Endodermal cell (in vitro differentiated cells): ENCODE measurements around the gene TLNRD1. TPM values are rescaled to one million over a fixed set of nuclear protein-coding genes. Genes with fewer than 3 reads are reported as not detected.
A peak's percentile ranks its signal among the peaks of the same experiment; 100 is the strongest.

ENCODE experiments used
- DNase-seq: peaks from one replicate; pipeline ENCODE4 v3.0.0-alpha.2; 2017
- H3K27ac ChIP-seq: 2 replicates; pipeline ENCODE4 v1.5.1; 2013; ENCODE audit warnings: mild to moderate bottlenecking, low read depth, low read length, moderate library complexity
- H3K27me3 ChIP-seq: 2 replicates; pipeline ENCODE4 v1.6.1; 2013; ENCODE audit warnings: mild to moderate bottlenecking, low read length, moderate library complexity; ENCODE audit not compliant: insufficient read depth, control insufficient read depth, poor library complexity, severe bottlenecking
- H3K36me3 ChIP-seq: 2 replicates; pipeline ENCODE4 v1.7.0; 2013; ENCODE audit warnings: mild to moderate bottlenecking, low read length, moderate library complexity; ENCODE audit not compliant: control insufficient read depth, insufficient read depth
- H3K4me1 ChIP-seq: one replicate; pipeline ENCODE4 v1.7.0; 2013; ENCODE audit warnings: low read length; ENCODE audit not compliant: control insufficient read depth, insufficient read depth
- H3K4me3 ChIP-seq: 2 replicates; pipeline ENCODE4 v1.5.1; 2013; ENCODE audit warnings: mild to moderate bottlenecking, low read length, moderate library complexity
- H3K9ac ChIP-seq: 2 replicates; pipeline ENCODE4 v1.6.1; 2013; ENCODE audit warnings: mild to moderate bottlenecking, low read length, moderate library complexity; ENCODE audit not compliant: poor library complexity, severe bottlenecking; ENCODE audit errors: extremely low read depth
- H3K9me3 ChIP-seq: 2 replicates; pipeline ENCODE4 v1.6.1; 2013; ENCODE audit warnings: mild to moderate bottlenecking, low read length, moderate library complexity; ENCODE audit not compliant: control insufficient read depth
- H3K27ac Mint-ChIP-seq: 2 replicates; pipeline ENCODE4 v1.8.0; 2020; ENCODE audit warnings: mixed read lengths
- H3K27me3 Mint-ChIP-seq: 2 replicates; pipeline ENCODE4 v1.8.0; 2021; ENCODE audit warnings: mild to moderate bottlenecking, mixed read lengths; ENCODE audit not compliant: insufficient read depth
- H3K36me3 Mint-ChIP-seq: 2 replicates; pipeline ENCODE4 v1.8.0; 2020; ENCODE audit warnings: low read depth, mixed read lengths
- H3K4me1 Mint-ChIP-seq: 2 replicates; pipeline ENCODE4 v1.8.0; 2020; ENCODE audit warnings: mixed read lengths
- H3K4me3 Mint-ChIP-seq: 2 replicates; pipeline ENCODE4 v1.8.0; 2020; ENCODE audit warnings: mild to moderate bottlenecking, moderate library complexity, mixed read lengths
- H3K9me3 Mint-ChIP-seq: 2 replicates; pipeline ENCODE4 v1.8.0; 2020; ENCODE audit warnings: mild to moderate bottlenecking, mixed read lengths
- CTCF ChIP-seq: fragments of 200-600 bp; sonication (generic); conservative IDR thresholded peaks from 2 replicates; pipeline ENCODE4 v1.5.0; 2021; ENCODE audit warnings: antibody characterized with exemption, mild to moderate bottlenecking
- WGBS, 2 experiments: methylation state at CpG; one replicate each; pipeline versions ENCODE4 v1.1.5 to v1.1.7; 2013; ENCODE audit warnings: missing lambda C conversion rate in 2 of 2, mixed read lengths in 1 of 2; ENCODE audit not compliant: insufficient coverage in 1 of 2, insufficient read length in 1 of 2; 5-methylcytosine and 5-hydroxymethylcytosine counted together
- total RNA-seq, 2 donors: library from RNA; stranded (reverse); fragmentation: NEBNext Ultra II Directional in 1 of 2; extraction: Animal tissue kit (Norgen Biotek cat#: 25700) in 1 of 2; gene quantifications; 2 replicates in 1 of 2; 3 replicates in 1 of 2; pipeline ENCODE4 v1.2.1, GENCODE V29; 2021

Gene TLNRD1
- total RNA-seq, 2 donors from 2014 or later: 25.1 to 28.2 TPM

- Histone ChIP-seq H3K27me3 (no peaks in the 10 kb centered on the region), H3K9me3 (no peaks in the 10 kb centered on the region), H3K4me3 (no peak overlapping the region), H3K27ac (no peak overlapping the region), H3K9ac (no peak overlapping the region), H3K4me1 (no peaks in the 10 kb centered on the region), H3K36me3 (peaks cover 61% of the 10 kb centered on the region)
- H3K9me3 Mint-ChIP-seq: no peaks in the 10 kb centered on the region
- peaks cover 49% of the 10 kb centered on the region for H3K36me3 Mint-ChIP-seq
- no peaks in the 10 kb centered on the region for H3K27me3 Mint-ChIP-seq
- DNase-seq: no peak
- no peak overlapping the region for H3K4me3 Mint-ChIP-seq
- TF ChIP-seq CTCF: no peak
- H3K27ac Mint-ChIP-seq: peak overlapping the region; percentile 23
- H3K4me1 Mint-ChIP-seq: peaks cover 25% of the 10 kb centered on the region
- WGBS, 2 experiments: 91 to 100% methylated on average over 2 to 4 of the region's 4 CpGs
Observed at GRCh38 chr15:80976851-80977250, 23.9 kb upstream of the TLNRD1 start.

GRCh38 chr15:80977627-80978036 is 23.1 kb upstream of the TLNRD1 start:
- peak; percentile 93 for DNase-seq
- no peaks in the 10 kb centered on the region for H3K4me1 ChIP-seq
- no peak overlapping the region for H3K27ac ChIP-seq
- no peaks in the 10 kb centered on the region for H3K9me3 Mint-ChIP-seq
- WGBS, 2 experiments: 25 to 37% methylated on average over 3 to 6 of the region's 7 CpGs
- H3K9ac ChIP-seq: no peak overlapping the region
- H3K36me3 Mint-ChIP-seq: peaks cover 49% of the 10 kb centered on the region
- no peak overlapping the region for H3K4me3 ChIP-seq
- TF ChIP-seq CTCF: peak; percentile 86
- H3K4me1 Mint-ChIP-seq: peaks cover 25% of the 10 kb centered on the region
- no peaks in the 10 kb centered on the region for H3K9me3 ChIP-seq
- no peaks in the 10 kb centered on the region for H3K27me3 ChIP-seq
- H3K27ac Mint-ChIP-seq: no peak overlapping the region
- H3K4me3 Mint-ChIP-seq: no peak overlapping the region
- peaks cover 69% of the 10 kb centered on the region for H3K36me3 ChIP-seq
- no peaks in the 10 kb centered on the region for H3K27me3 Mint-ChIP-seq

- Histone ChIP-seq H3K4me3 (no peak overlapping the region), H3K4me1 (no peaks in the 10 kb centered on the region), H3K36me3 (peaks cover 64% of the 10 kb centered on the region), H3K9ac (no peak overlapping the region), H3K9me3 (no peaks in the 10 kb centered on the region), H3K27ac (no peak overlapping the region), H3K27me3 (no peaks in the 10 kb centered on the region)
- Mint-ChIP-seq H3K27me3 (no peaks in the 10 kb centered on the region), H3K4me1 (peaks cover 25% of the 10 kb centered on the region), H3K27ac (peak overlapping the region; percentile 50), H3K9me3 (no peaks in the 10 kb centered on the region), H3K36me3 (peaks cover 42% of the 10 kb centered on the region), H3K4me3 (no peak overlapping the region)
- 91 to 92% methylated on average over 6 to 7 of the region's 7 CpGs for WGBS, 2 experiments
- TF ChIP-seq CTCF: no peak
- DNase-seq: no peak
Observed at GRCh38 chr15:80978685-80979329, 21.9 kb upstream of the TLNRD1 start.
